ENCODE data around the gene BMERB1. TPM values are rescaled to one million over a fixed set of nuclear protein-coding genes. Genes with fewer than 3 reads are reported as not detected.

The BMERB1 gene
- total RNA-seq, 2 donors from 2014 or later = 22.3 to 30.7 TPM

GRCh38 chr16:15574614-15574948, 140.2 kb downstream of the BMERB1 start:
- peaks cover 16 to 31% of the 10 kb centered on the region in 2 donors for H3K36me3 Mint-ChIP-seq (ENCODE audit: insufficient read depth in 2 of 2)
- peaks cover 25% of the 10 kb centered on the region for H3K4me1 Mint-ChIP-seq (ENCODE audit: low read depth)
- H3K9me3 Mint-ChIP-seq = peaks cover 10 to 17% of the 10 kb centered on the region in 2 donors
- no peaks in the 10 kb centered on the region for H3K27me3 Mint-ChIP-seq (ENCODE audit: low read depth)
- no peak for ATAC-seq (replicated peaks in 1 of 2)
- H3K27ac Mint-ChIP-seq = no peak overlapping the region
- H3K4me3 Mint-ChIP-seq = no peak overlapping the region
- DNase-seq = no peak

GRCh38 chr16:15575293-15576049, 141.1 kb downstream of the BMERB1 start:
- H3K27ac Mint-ChIP-seq = no peak overlapping the region
- H3K9me3 Mint-ChIP-seq = peaks cover 10 to 17% of the 10 kb centered on the region in 2 donors
- ATAC-seq (replicated peaks in 1 of 2) (no peak), DNase-seq (no peak)
- peaks cover 15 to 30% of the 10 kb centered on the region in 2 donors for H3K36me3 Mint-ChIP-seq (ENCODE audit: insufficient read depth in 2 of 2)
- H3K4me1 Mint-ChIP-seq (ENCODE audit: low read depth) = peaks cover 25% of the 10 kb centered on the region
- H3K4me3 Mint-ChIP-seq = no peak overlapping the region
- no peaks in the 10 kb centered on the region for H3K27me3 Mint-ChIP-seq (ENCODE audit: low read depth)

- H3K36me3 Mint-ChIP-seq (ENCODE audit: insufficient read depth in 2 of 2) = peaks cover 13 to 24% of the 10 kb centered on the region in 2 donors
- ATAC-seq (replicated peaks in 1 of 2) = no peak
- H3K9me3 Mint-ChIP-seq = peaks cover 10 to 13% of the 10 kb centered on the region in 2 donors
- DNase-seq = no peak
- peaks cover 14% of the 10 kb centered on the region for H3K4me1 Mint-ChIP-seq (ENCODE audit: low read depth)
- no peaks in the 10 kb centered on the region for H3K27me3 Mint-ChIP-seq (ENCODE audit: low read depth)
- H3K4me3 Mint-ChIP-seq = no peak overlapping the region
- no peak overlapping the region for H3K27ac Mint-ChIP-seq
Observed at GRCh38 chr16:15576960-15577958, 142.9 kb downstream of the BMERB1 start.

- DNase-seq (no peak), ATAC-seq (replicated peaks in 1 of 2) (no peak)
- H3K4me1 Mint-ChIP-seq (ENCODE audit: low read depth) = no peaks in the 10 kb centered on the region
- no peak overlapping the region for H3K27ac Mint-ChIP-seq
- H3K27me3 Mint-ChIP-seq (ENCODE audit: low read depth) = no peaks in the 10 kb centered on the region
- peaks cover 7 to 10% of the 10 kb centered on the region in 2 donors for H3K36me3 Mint-ChIP-seq (ENCODE audit: insufficient read depth in 2 of 2)
- no peak overlapping the region for H3K4me3 Mint-ChIP-seq
- peaks cover 3 to 5% of the 10 kb centered on the region in 2 donors for H3K9me3 Mint-ChIP-seq
Observed at GRCh38 chr16:15578824-15579223, 144.4 kb downstream of the BMERB1 start.

- H3K9me3 Mint-ChIP-seq = peaks cover 4 to 12% of the 10 kb centered on the region in 2 donors
- no peak overlapping the region for H3K27ac Mint-ChIP-seq
- H3K4me1 Mint-ChIP-seq (ENCODE audit: low read depth) = no peaks in the 10 kb centered on the region
- H3K27me3 Mint-ChIP-seq (ENCODE audit: low read depth) = no peaks in the 10 kb centered on the region
- peaks cover 6 to 20% of the 10 kb centered on the region in 2 donors for H3K36me3 Mint-ChIP-seq (ENCODE audit: insufficient read depth in 2 of 2)
- H3K4me3 Mint-ChIP-seq = no peak overlapping the region
- DNase-seq (no peak), ATAC-seq (replicated peaks in 1 of 2) (no peak)
Observed at GRCh38 chr16:15581127-15581815, 146.9 kb downstream of the BMERB1 start.

- H3K9me3 Mint-ChIP-seq = peaks cover 5 to 6% of the 10 kb centered on the region in 2 donors
- DNase-seq = no peak
- H3K27ac Mint-ChIP-seq = no peak overlapping the region
- no peak for ATAC-seq (replicated peaks in 1 of 2)
- peaks cover 15 to 31% of the 10 kb centered on the region in 2 donors for H3K36me3 Mint-ChIP-seq (ENCODE audit: insufficient read depth in 2 of 2)
- no peaks in the 10 kb centered on the region for H3K27me3 Mint-ChIP-seq (ENCODE audit: low read depth)
- no peak overlapping the region for H3K4me3 Mint-ChIP-seq
- H3K4me1 Mint-ChIP-seq (ENCODE audit: low read depth) = no peaks in the 10 kb centered on the region
Observed at GRCh38 chr16:15583526-15583925, 149.1 kb downstream of the BMERB1 start.

GRCh38 chr16:15585956-15586355, 151.6 kb downstream of the BMERB1 start:
- Mint-ChIP-seq H3K27me3 (ENCODE audit: low read depth) (no peaks in the 10 kb centered on the region), H3K4me1 (ENCODE audit: low read depth) (peaks cover 19% of the 10 kb centered on the region), H3K4me3 (no peak overlapping the region), H3K9me3 (peaks cover 5 to 6% of the 10 kb centered on the region in 2 donors), H3K27ac (peak overlapping the region; percentile 43), H3K36me3 (ENCODE audit: insufficient read depth in 2 of 2) (peaks cover 20 to 40% of the 10 kb centered on the region in 2 donors)
- no peak for ATAC-seq (replicated peaks in 1 of 2)
- DNase-seq = no peak

- Mint-ChIP-seq H3K9me3 (peaks cover 5 to 6% of the 10 kb centered on the region in 2 donors), H3K36me3 (ENCODE audit: insufficient read depth in 2 of 2) (peaks cover 20 to 39% of the 10 kb centered on the region in 2 donors), H3K27ac (no peak overlapping the region), H3K4me3 (no peak overlapping the region), H3K27me3 (ENCODE audit: low read depth) (no peaks in the 10 kb centered on the region), H3K4me1 (ENCODE audit: low read depth) (peaks cover 26% of the 10 kb centered on the region)
- no peak for DNase-seq
- no peak for ATAC-seq (replicated peaks in 1 of 2)
Observed at GRCh38 chr16:15586716-15587115, 152.3 kb downstream of the BMERB1 start.

- peaks cover 31% of the 10 kb centered on the region for H3K4me1 Mint-ChIP-seq (ENCODE audit: low read depth)
- no peaks in the 10 kb centered on the region for H3K27me3 Mint-ChIP-seq (ENCODE audit: low read depth)
- DNase-seq = no peak
- no peak for ATAC-seq (replicated peaks in 1 of 2)
- peaks cover 20 to 39% of the 10 kb centered on the region in 2 donors for H3K36me3 Mint-ChIP-seq (ENCODE audit: insufficient read depth in 2 of 2)
- no peak overlapping the region for H3K27ac Mint-ChIP-seq
- H3K4me3 Mint-ChIP-seq = no peak overlapping the region
- H3K9me3 Mint-ChIP-seq = peaks cover 5 to 6% of the 10 kb centered on the region in 2 donors
Observed at GRCh38 chr16:15587152-15587825, 152.9 kb downstream of the BMERB1 start.

- Mint-ChIP-seq H3K4me3 (no peak overlapping the region), H3K27ac (no peak overlapping the region), H3K9me3 (no peaks in the 10 kb centered on the region), H3K4me1 (ENCODE audit: low read depth) (peaks cover 60% of the 10 kb centered on the region), H3K27me3 (ENCODE audit: low read depth) (no peaks in the 10 kb centered on the region), H3K36me3 (ENCODE audit: insufficient read depth in 2 of 2) (peaks cover 13 to 38% of the 10 kb centered on the region in 2 donors)
- no peak for ATAC-seq (replicated peaks in 1 of 2)
- DNase-seq = no peak
Observed at GRCh38 chr16:15592324-15592723, 157.9 kb downstream of the BMERB1 start.

GRCh38 chr16:15593235-15593634, 158.8 kb downstream of the BMERB1 start:
- Mint-ChIP-seq H3K4me1 (ENCODE audit: low read depth) (peaks cover 66% of the 10 kb centered on the region), H3K27me3 (ENCODE audit: low read depth) (no peaks in the 10 kb centered on the region), H3K27ac (peak overlapping the region; percentile 39), H3K4me3 (no peak overlapping the region), H3K9me3 (no peaks in the 10 kb centered on the region), H3K36me3 (ENCODE audit: insufficient read depth in 2 of 2) (peaks cover 12 to 34% of the 10 kb centered on the region in 2 donors)
- DNase-seq = no peak
- ATAC-seq (replicated peaks in 1 of 2) = no peak

GRCh38 chr16:15594711-15595320, 160.4 kb downstream of the BMERB1 start:
- Mint-ChIP-seq H3K9me3 (no peaks in the 10 kb centered on the region), H3K4me1 (ENCODE audit: low read depth) (peaks cover 67% of the 10 kb centered on the region), H3K27ac (peak overlapping the region; percentile 74), H3K36me3 (ENCODE audit: insufficient read depth in 2 of 2) (peaks cover 10 to 31% of the 10 kb centered on the region in 2 donors), H3K27me3 (ENCODE audit: low read depth) (no peaks in the 10 kb centered on the region), H3K4me3 (no peak overlapping the region)
- DNase-seq (no peak), ATAC-seq (replicated peaks in 1 of 2) (no peak)

Measured in activated T-cell treated with anti-CD3 and anti-CD28 coated beads, Interleukin-2, amount 50 U/mL, for 72 hours (primary cell).